Gastroesophageal sphincter (tissue), 3 donors: Measurements from ENCODE around the gene FGGY.

Source experiments
- POLR2A ChIP-seq, 2 donors: fragments of 450-650 bp; IDR thresholded peaks; one replicate each; pipeline ENCODE4 v1.6.1; 2017; ENCODE audit warnings: antibody characterized with exemption in 2 of 2, mild to moderate bottlenecking in 2 of 2, moderate library complexity in 1 of 2
- POLR2AphosphoS5 ChIP-seq: sonication (generic); formaldehyde crosslinking; IDR thresholded peaks from one replicate; pipeline ENCODE4 v1.6.1; 2017; ENCODE audit warnings: antibody characterized with exemption
- TF ChIP-seq, protein P1 (sequence below), 4 experiments: fragments of 200-600 bp in 2 of 4; fragments of 450-650 bp in 2 of 4; sonication (generic) in 1 of 4; IDR thresholded peaks; one replicate each; pipeline ENCODE4 v1.5.1; 2017 to 2019; ENCODE audit warnings: antibody characterized with exemption in 4 of 4, mild to moderate bottlenecking in 2 of 4, moderate library complexity in 2 of 4

DNA sequence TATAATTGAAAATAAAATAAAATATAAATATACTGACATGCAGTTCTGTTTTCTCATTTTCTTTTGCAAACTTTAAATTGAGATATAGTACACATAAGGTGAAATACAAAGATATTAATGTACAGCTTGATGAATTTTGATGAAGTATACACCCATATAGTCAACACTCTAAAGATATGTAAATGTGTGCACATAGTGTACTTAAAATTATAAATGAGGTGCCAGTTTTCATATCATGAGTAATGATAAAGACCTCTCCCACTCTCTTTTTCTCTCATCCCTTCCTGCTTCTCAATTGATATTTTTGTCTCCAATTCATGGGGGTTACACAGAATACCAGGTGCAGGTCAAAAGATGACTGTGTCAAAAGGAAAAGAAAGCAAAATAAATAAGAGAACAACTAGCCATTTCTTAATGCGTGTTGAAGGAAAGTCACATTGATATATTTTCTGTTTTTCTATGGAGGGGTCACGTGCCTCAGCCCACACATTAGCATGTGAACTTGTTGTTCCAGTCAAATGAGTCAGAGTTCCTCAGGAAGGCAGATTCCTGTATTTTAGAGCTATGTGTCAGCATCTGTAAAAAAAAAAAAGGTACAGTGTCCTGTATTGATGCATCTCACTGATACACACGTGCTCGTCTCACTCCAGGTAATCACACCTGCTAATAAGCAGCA is 453.6 kb downstream of the FGGY start:
- TF ChIP-seq, protein P1, sequence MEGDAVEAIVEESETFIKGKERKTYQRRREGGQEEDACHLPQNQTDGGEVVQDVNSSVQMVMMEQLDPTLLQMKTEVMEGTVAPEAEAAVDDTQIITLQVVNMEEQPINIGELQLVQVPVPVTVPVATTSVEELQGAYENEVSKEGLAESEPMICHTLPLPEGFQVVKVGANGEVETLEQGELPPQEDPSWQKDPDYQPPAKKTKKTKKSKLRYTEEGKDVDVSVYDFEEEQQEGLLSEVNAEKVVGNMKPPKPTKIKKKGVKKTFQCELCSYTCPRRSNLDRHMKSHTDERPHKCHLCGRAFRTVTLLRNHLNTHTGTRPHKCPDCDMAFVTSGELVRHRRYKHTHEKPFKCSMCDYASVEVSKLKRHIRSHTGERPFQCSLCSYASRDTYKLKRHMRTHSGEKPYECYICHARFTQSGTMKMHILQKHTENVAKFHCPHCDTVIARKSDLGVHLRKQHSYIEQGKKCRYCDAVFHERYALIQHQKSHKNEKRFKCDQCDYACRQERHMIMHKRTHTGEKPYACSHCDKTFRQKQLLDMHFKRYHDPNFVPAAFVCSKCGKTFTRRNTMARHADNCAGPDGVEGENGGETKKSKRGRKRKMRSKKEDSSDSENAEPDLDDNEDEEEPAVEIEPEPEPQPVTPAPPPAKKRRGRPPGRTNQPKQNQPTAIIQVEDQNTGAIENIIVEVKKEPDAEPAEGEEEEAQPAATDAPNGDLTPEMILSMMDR (IDR thresholded peaks at IDR 0.05), result no peak
- TF ChIP-seq POLR2A (IDR thresholded peaks at IDR 0.05), result no peak
- peak; percentile 66 for TF ChIP-seq POLR2AphosphoS5
